ENCODE measurements around the gene PITX3. TPM values are rescaled to one million over a fixed set of nuclear protein-coding genes. Genes with fewer than 3 reads are reported as not detected.

PITX3 gene
- total and polyA plus RNA-seq, 9 of the 15 experiments (the other 6 are each of a cell fraction or from before 2014, with no cell fraction given), result 0.30 to 0.98 (median 0.95) TPM; not detected in 6

- peak in 1 of 2 experiments; percentile 70; a peak in 2 of 4 replicates for TF ChIP-seq FOXA3 (CRISPR knock-in tag; conservative IDR thresholded peaks at IDR 0.05 in 1 of 2, IDR thresholded peaks at IDR 0.05 in 1 of 2)
- TF ChIP-seq NUFIP1 (IDR thresholded peaks at IDR 0.05; ENCODE audit: partially characterized antibody), result no peak
- TF ChIP-seq TCF7L2 (IDR thresholded peaks at IDR 0.05; ENCODE audit: low read depth, low read length), result no peak
- no peak for TF ChIP-seq TFAP4 (CRISPR knock-in tag; IDR thresholded peaks at IDR 0.05; ENCODE audit: borderline replicate concordance)
- TF ChIP-seq ZBTB43 (CRISPR knock-in tag; IDR thresholded peaks at IDR 0.05), result no peak
- TF ChIP-seq ZNF133 (CRISPR knock-in tag; IDR thresholded peaks at IDR 0.05), result no peak
- TF ChIP-seq TCF3 (CRISPR knock-in tag; IDR thresholded peaks at IDR 0.05), result peak; percentile 35; the same call in 1 of the 2 replicates
- no peak for TF ChIP-seq PBX2 (CRISPR knock-in tag; IDR thresholded peaks at IDR 0.05; ENCODE audit: low read depth)
- peak; percentile 85 for TF ChIP-seq PBX2 (tag; conservative IDR thresholded peaks at IDR 0.05; ENCODE audit: low read depth)
- peak; percentile 48 to 69; a peak in 3 of 4 replicates for TF ChIP-seq KDM1A (IDR thresholded peaks at IDR 0.05)
- TF ChIP-seq ELF1 (tag; IDR thresholded peaks at IDR 0.05), result no peak
- TF ChIP-seq CBFA2T3 (IDR thresholded peaks at IDR 0.05), result peak; percentile 23; the same call in 1 of the 2 replicates
Measured at GRCh38 chr10:102280397-102281101, 39.2 kb upstream of the PITX3 start (continued).
